B cell (primary cell): ENCODE measurements around the gene CLEC2A. TPM values are rescaled to one million over a fixed set of nuclear protein-coding genes. Genes with fewer than 3 reads are reported as not detected.

ENCODE experiments used
- ATAC-seq: fragments of 200-7000 bp; cut with Tn5 transposase; one replicate; pipeline ENCODE4 v1.10.0; 2021; ENCODE audit warnings: low read depth, mild to moderate bottlenecking, moderate number of reproducible peaks, moderate library complexity
- CTCF ChIA-PET: fragments of 350-600 bp; sonication (Branson Sonifier 250); formaldehyde crosslinking; loops from one replicate; lab custom pipeline; 2021; ENCODE audit warnings: antibody characterized with exemption, inconsistent platforms; lab: Charles Lee
- POLR2A ChIA-PET: fragments of 350-600 bp; sonication (Branson Sonifier 250); formaldehyde crosslinking; loops from one replicate; lab custom pipeline; 2021; ENCODE audit warnings: antibody characterized with exemption; lab: Charles Lee
- DNase-seq: peaks from one replicate; pipeline ENCODE4 v3.0.0; 2013
- H2AFZ ChIP-seq: 2 replicates; pipeline ENCODE4 v1.6.1; 2012; ENCODE audit warnings: mild to moderate bottlenecking, low read depth, low read length; ENCODE audit not compliant: insufficient read depth, poor library complexity, severe bottlenecking
- H3K27ac ChIP-seq, 2 donors: 1 replicate in 1 of 2; 2 replicates in 1 of 2; pipeline ENCODE4 v1.5.1; 2012 to 2013; ENCODE audit warnings: low read length in 2 of 2, mild to moderate bottlenecking in 2 of 2, moderate library complexity in 1 of 2
- H3K27me3 ChIP-seq, 4 experiments: fragments of 200-600 bp in 1 of 4; sonication (generic) in 1 of 4; replicated peaks in 1 of 4; 1 replicate in 2 of 4; 2 replicates in 2 of 4; pipeline versions ENCODE4 v1.6.1 to v1.7.0; 2013 to 2016; ENCODE audit warnings: low read length in 3 of 4, mild to moderate bottlenecking in 2 of 4, mixed read lengths in 1 of 4, moderate library complexity in 1 of 4; ENCODE audit not compliant: insufficient read depth in 4 of 4, control insufficient read depth in 3 of 4; ENCODE audit errors: control extremely low read depth in 1 of 4
- H3K36me3 ChIP-seq, 2 experiments: replicated peaks in 1 of 2; 1 replicate in 1 of 2; 2 replicates in 1 of 2; pipeline versions ENCODE4 v1.6.1 to v1.7.1; 2013; ENCODE audit warnings: low read length in 1 of 2; ENCODE audit not compliant: insufficient read depth in 2 of 2, control insufficient read depth in 1 of 2; ENCODE audit errors: control extremely low read depth in 1 of 2, extremely low read depth in 1 of 2
- H3K4me1 ChIP-seq, 2 donors: fragments of 200-600 bp in 1 of 2; sonication (generic) in 1 of 2; 1 replicate in 1 of 2; 2 replicates in 1 of 2; pipeline versions ENCODE4 v1.5.1 to v1.6.1; 2013 to 2017; ENCODE audit warnings: low read length in 2 of 2; ENCODE audit not compliant: control insufficient read depth in 2 of 2, insufficient read depth in 2 of 2
- H3K4me2 ChIP-seq: replicated peaks from 2 replicates; pipeline ENCODE3; 2012; ENCODE audit warnings: mild to moderate bottlenecking, low read depth, low read length; ENCODE audit not compliant: poor library complexity, severe bottlenecking
- H3K4me3 ChIP-seq, 5 experiments: fragments of 200-600 bp in 1 of 5; sonication (generic) in 1 of 5; 1 replicate in 3 of 5; 2 replicates in 2 of 5; pipeline versions ENCODE4 v1.5.1 to v1.7.0; 2011 to 2016; ENCODE audit warnings: low read length in 4 of 5, mild to moderate bottlenecking in 4 of 5, low read depth in 2 of 5, control low read depth in 1 of 5, moderate library complexity in 1 of 5; ENCODE audit not compliant: insufficient read depth in 1 of 5; ENCODE audit errors: control extremely low read depth in 1 of 5, extremely low read depth in 1 of 5
- H3K79me2 ChIP-seq: fragments of 200-600 bp; sonication (generic); one replicate; pipeline ENCODE4 v1.6.0; 2016; ENCODE audit warnings: low read length; ENCODE audit not compliant: control insufficient read depth, insufficient read depth
- H3K9ac ChIP-seq: fragments of 200-600 bp; sonication (generic); 2 replicates; pipeline ENCODE4 v1.6.1; 2017; ENCODE audit warnings: mild to moderate bottlenecking, low read length, moderate library complexity
- H3K9me3 ChIP-seq, 3 donors: one replicate each; pipeline versions ENCODE4 v1.6.1 to v1.7.1; 2013; ENCODE audit warnings: low read length in 2 of 3; ENCODE audit not compliant: control insufficient read depth in 2 of 3, insufficient read depth in 1 of 3; ENCODE audit errors: control extremely low read depth in 1 of 3
- H4K20me1 ChIP-seq: 2 replicates; pipeline ENCODE4 v1.6.0; 2012; ENCODE audit warnings: mild to moderate bottlenecking, low read length; ENCODE audit not compliant: insufficient read depth, control insufficient read depth, poor library complexity, severe bottlenecking
- H3K27ac Mint-ChIP-seq: one replicate; pipeline ENCODE4 v1.8.0; 2021; ENCODE audit warnings: mixed read lengths
- H3K27me3 Mint-ChIP-seq: one replicate; pipeline ENCODE4 v1.8.0; 2021; ENCODE audit warnings: mixed read lengths
- H3K4me1 Mint-ChIP-seq: one replicate; pipeline ENCODE4 v1.8.0; 2021; ENCODE audit warnings: mixed read lengths
- H3K4me3 Mint-ChIP-seq: one replicate; pipeline ENCODE4 v1.8.0; 2021; ENCODE audit warnings: mixed read lengths
- H3K9me3 Mint-ChIP-seq: one replicate; pipeline ENCODE4 v1.8.0; 2022; ENCODE audit warnings: mixed read lengths; ENCODE audit not compliant: insufficient read depth
- CTCF ChIP-seq: fragments of 200-600 bp; IDR thresholded peaks from one replicate; pipeline ENCODE4 v1.8.0; 2022; ENCODE audit warnings: antibody characterized with exemption, mild to moderate bottlenecking
- EZH2 ChIP-seq: IDR thresholded peaks from 2 replicates; pipeline ENCODE4 v1.6.1; 2012; ENCODE audit warnings: borderline replicate concordance, low read depth, mild to moderate bottlenecking, moderate library complexity, low read length; ENCODE audit not compliant: insufficient read depth, poor library complexity, severe bottlenecking
- WGBS: methylation state at CpG from one replicate; pipeline ENCODE4 v1.1.5; 2013; ENCODE audit warnings: missing lambda C conversion rate; ENCODE audit not compliant: insufficient coverage; 5-methylcytosine and 5-hydroxymethylcytosine counted together
- intact Hi-C: fragments of 100-400 bp; cut with micrococcal nuclease; formaldehyde crosslinking; loops from one replicate; pipeline ENCODE4 v1.10.0; 2022
- polyA plus RNA-seq: library from polyadenylated mRNA; depleted of rRNA; stranded (reverse); fragments of >200 nt; gene quantifications from 2 replicates; pipeline ENCODE4 v1.2.3, GENCODE V29; 2012
- total RNA-seq, 2 donors: library from RNA; stranded (reverse); fragments of 120-200 nt in 1 of 2; gene quantifications; 1 replicate in 1 of 2; 2 replicates in 1 of 2; pipeline versions ENCODE4 v1.2.3 to v1.2.4, GENCODE V29; 2013 to 2022

Gene CLEC2A
- total and polyA plus RNA-seq, 2 donors (not counting 1 experiment from before 2014, with no cell fraction given) = not detected

GRCh38 chr12:9940375-9940774 is 8.2 kb upstream of the CLEC2A start:
- H3K27me3 ChIP-seq = peaks cover 0 to 7% (median 0%) of the 10 kb centered on the region in 4 experiments
- H3K4me1 ChIP-seq = peaks cover 11 to 24% of the 10 kb centered on the region in 2 donors
- no peak overlapping the region for H3K27ac ChIP-seq
- no peaks in the 10 kb centered on the region for H3K9me3 ChIP-seq
- Mint-ChIP-seq H3K27ac (no peak overlapping the region), H3K4me1 (peaks cover 20% of the 10 kb centered on the region), H3K27me3 (peaks cover 22% of the 10 kb centered on the region), H3K4me3 (no peak overlapping the region), H3K9me3 (no peaks in the 10 kb centered on the region)
- H3K4me2 ChIP-seq = no peak overlapping the region
- DNase-seq = peak; percentile 42
- TF ChIP-seq CTCF = peak; percentile 44
- no peak for TF ChIP-seq EZH2
- H2AFZ ChIP-seq = no peak overlapping the region
- ChIA-PET CTCF (interaction anchor here (0.7 to 2.8 kb wide), 18 partner anchors 8 to 248 kb away, joined by 3 to 17 read pairs (median 5); partner anchors contain the start of genes CLEC12B and CLEC2A), POLR2A (no interaction called here)
- H3K9ac ChIP-seq = no peak overlapping the region
- no peaks in the 10 kb centered on the region for H3K79me2 ChIP-seq
- intact Hi-C loops = loop anchor here (1.0 to 5.0 kb wide), 3 partner anchors 67 to 200 kb away; no protein-coding TSS in a partner anchor
- H3K4me3 ChIP-seq = no peak overlapping the region
- no peaks in the 10 kb centered on the region for H4K20me1 ChIP-seq
- no peaks in the 10 kb centered on the region for H3K36me3 ChIP-seq
- WGBS = no CpG with 5 or more reads among the region's 2 CpGs
- ATAC-seq = no peak

- Mint-ChIP-seq H3K4me3 (no peak overlapping the region), H3K4me1 (peaks cover 5% of the 10 kb centered on the region), H3K27ac (no peak overlapping the region), H3K27me3 (peaks cover 26% of the 10 kb centered on the region), H3K9me3 (no peaks in the 10 kb centered on the region)
- CTCF ChIA-PET = interaction anchor here (1.3 kb wide), 1 partner anchor 186 kb away, joined by 4 read pairs; no protein-coding TSS in a partner anchor
- POLR2A ChIA-PET = no interaction called here
- peaks cover 0 to 4% (median 0%) of the 10 kb centered on the region in 4 experiments for H3K27me3 ChIP-seq
- no peaks in the 10 kb centered on the region for H3K36me3 ChIP-seq
- TF ChIP-seq CTCF = no peak
- TF ChIP-seq EZH2 = no peak
- H3K4me1 ChIP-seq = peaks cover 6 to 7% of the 10 kb centered on the region in 2 donors
- no peak overlapping the region for H3K4me2 ChIP-seq
- H2AFZ ChIP-seq = no peak overlapping the region
- H3K4me3 ChIP-seq = no peak overlapping the region
- DNase-seq (no peak), ATAC-seq (no peak)
- no peaks in the 10 kb centered on the region for H4K20me1 ChIP-seq
- 89% methylated on average over 7 of the region's 10 CpGs for WGBS
- H3K9ac ChIP-seq = no peak overlapping the region
- no peaks in the 10 kb centered on the region for H3K79me2 ChIP-seq
- H3K9me3 ChIP-seq = no peaks in the 10 kb centered on the region
- intact Hi-C loops = no loop called here
- H3K27ac ChIP-seq = no peak overlapping the region
Observed at GRCh38 chr12:9936591-9936990, 4.4 kb upstream of the CLEC2A start.
